Stimulated activated CD4-positive, alpha-beta T cell treated with anti-CD3 and anti-CD28 coated beads, Interleukin-2, amount 100 ng/mL, for 4 hours (primary cell): ENCODE data around the gene KHDC3L.

Source experiments
- DNase-seq: peaks from one replicate; pipeline ENCODE4 v3.0.0-alpha.2; 2020; ENCODE audit warnings: low read depth

The KHDC3L gene, protein sequence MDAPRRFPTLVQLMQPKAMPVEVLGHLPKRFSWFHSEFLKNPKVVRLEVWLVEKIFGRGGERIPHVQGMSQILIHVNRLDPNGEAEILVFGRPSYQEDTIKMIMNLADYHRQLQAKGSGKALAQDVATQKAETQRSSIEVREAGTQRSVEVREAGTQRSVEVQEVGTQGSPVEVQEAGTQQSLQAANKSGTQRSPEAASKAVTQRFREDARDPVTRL

DNA sequence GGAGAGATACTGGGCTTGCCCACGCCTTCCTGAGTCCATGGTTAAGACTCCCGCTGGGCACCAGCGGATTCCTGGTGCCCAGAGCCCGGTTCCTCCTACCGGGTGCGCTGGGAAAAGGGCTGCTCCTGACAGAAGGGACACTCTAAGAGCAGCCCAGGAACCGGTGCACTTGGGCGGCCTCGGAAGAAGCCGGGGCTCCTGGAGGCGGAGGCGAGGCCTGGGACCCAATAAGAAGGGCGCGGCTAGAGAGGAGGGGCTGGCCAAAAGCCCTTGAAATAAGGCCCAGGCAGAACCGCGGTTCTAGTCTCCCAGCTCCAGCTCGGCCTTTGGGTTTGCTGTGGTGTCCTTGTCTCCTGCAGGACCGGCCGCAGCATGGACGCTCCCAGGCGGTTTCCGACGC, at the start of gene KHDC3L:
TSS of gene KHDC3L (plus strand) at position 301 of the 400 bp plus-strand sequence. CDS start at position 373, 72 bp downstream.
- no peak for DNase-seq

DNA sequence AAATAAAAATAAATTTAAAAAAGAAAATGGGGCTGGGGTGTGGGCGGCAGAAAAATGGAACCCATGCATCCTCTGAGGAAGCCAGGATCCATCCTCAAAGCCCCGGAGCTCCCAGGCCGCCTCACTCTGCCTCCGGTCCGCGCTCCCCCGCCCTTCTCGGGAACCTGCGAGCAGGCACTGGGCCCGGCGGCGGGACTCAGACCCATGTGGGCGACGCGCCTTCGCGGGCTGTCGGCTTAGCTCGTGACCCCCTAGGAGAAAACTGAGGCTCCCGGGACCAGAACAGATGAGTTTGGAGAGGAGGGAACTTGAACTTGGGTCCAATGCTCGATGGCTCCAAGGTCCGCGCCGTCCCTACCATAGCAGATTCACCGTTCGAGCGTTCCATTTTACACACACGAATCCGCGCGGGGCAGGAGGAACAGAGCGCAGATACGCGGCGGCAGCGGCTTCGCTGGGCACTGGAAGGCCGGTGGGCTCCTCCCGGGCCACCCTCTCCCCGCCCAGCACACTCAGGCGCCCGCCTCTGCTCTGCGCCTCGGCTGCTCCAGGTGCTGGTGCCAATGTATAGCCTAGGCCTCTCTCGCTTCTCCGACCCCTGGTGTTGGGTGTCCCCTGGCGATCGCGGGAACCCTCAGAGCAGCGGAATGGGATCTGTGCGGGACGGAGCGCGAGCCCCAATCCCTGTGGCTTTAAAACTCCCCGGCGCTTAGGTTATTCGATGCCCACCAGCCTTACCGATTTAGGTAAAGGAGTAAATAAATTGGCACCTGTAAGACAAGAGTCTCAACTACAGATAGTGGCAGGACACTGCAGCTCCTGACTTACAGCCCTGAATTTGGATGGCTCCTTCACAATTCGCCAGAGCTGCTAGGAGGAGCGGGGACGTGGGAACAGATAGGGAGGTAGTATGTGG, 47.6 kb upstream of the KHDC3L start:
- DNase-seq: no peak

DNA sequence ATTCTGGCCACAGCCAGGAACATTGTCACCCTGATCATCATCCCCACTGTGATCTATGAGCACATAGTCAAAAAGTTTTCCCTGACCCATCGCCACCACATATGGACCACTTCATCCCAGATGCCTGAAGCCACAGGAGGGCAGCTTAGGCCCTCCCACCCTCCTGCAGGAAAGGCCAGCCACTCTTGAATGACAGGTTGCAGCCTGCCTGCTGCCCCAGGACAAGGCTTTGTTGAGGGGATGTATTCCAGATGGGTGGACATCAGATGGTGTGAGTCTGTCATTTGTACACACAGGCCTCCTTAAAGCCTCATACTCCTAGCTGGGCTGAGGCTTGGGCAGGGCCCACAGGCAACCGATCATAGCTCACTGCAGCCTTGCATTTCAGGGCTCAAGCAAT, 39.1 kb upstream of the KHDC3L start:
- DNase-seq: no peak

DNA sequence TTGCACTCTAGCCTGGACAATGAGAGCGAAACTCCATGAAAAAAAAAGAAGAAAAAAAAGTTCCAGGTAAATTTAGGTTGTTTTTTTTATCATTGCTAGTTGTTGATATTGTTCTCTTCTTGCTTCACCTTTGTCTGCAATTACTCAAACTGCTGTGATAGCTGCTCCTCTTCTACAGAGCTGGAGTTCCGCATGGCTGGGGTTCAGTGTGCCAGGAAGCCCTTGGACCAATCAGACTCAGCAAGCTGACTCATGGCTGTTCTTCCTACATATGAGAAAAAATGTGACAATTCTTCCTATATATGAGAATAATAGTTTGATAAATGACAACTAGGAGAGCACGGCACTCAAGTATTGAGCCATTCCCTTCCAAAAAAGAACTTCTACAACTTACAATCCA, 36.8 kb upstream of the KHDC3L start:
- no peak for DNase-seq

DNA sequence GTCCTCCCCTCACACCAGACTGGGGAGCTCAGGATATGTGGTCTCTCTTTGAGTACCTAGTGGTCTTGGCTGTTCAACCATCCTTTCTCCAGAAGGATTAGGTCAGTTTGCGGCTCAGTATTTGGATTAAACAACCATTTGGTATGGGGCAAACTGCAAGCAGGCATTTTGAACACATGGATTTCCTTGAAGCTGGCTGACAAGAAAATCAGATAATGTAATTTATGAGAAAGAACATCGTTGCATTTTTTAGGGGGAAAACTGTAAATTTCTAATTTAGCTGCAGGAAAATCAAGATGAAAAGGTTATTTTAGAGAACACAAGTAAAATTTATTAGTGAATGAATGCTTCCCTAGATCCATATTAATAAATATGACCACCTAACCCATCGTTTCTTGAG, 33.7 kb upstream of the KHDC3L start:
- no peak for DNase-seq

DNA sequence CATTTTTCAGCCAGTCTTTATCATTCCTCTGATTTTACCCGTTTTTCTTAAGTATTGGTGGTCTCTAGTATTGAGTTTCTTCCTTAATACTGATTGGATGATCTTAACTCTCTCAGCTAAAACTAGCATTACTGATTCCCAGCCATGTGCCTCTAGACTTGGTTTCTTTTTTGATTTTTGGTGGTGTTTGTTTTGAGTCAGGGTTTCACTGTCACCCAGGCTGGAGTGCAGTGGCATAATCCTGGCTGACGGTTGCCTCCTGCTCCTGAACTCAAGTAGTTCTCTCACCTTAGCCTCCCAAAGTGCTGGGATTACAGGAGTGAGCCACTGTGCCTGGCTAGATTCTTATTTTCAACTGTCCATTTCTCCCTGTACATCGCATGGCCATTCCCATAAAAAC, 33.3 kb upstream of the KHDC3L start:
- DNase-seq: no peak

DNA sequence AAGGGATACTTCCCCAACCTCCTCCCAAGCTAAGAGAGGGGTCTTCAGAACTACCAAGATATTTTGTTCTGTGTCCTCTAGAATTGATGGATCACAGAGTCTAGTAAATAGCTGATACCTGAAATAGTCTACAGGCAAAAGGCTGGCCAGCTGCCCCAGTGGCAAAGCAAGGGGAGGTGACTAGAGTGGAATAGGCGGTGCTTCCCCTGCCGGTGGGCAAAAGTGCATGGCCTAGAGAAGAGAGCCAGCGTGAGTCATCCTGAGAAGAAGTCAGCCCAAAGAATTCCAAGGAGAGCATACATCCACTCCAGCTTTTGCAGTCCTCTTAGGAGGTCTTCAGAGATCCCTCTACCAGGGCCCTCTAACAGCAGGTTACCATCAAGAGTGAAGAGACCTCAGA, 23.1 kb upstream of the KHDC3L start:
- DNase-seq: no peak

DNA sequence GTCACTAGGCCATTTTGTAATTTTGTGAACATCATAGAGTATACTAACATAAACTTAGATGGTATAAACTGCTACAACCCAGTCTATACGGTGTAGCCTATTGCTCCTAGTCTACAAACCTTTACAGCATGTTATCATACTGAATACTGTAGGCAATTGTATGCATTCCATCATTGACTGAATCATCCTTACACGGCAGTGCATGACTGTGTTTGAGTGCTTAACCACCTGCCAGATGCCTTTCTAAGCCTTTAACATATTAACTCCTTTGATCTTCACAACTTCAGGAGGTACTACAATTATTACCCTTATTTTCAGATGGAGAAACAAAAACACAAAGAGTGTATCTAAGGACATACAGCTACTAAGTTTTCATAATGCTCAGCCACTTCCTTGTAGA, 22.4 kb upstream of the KHDC3L start:
- no peak for DNase-seq

DNA sequence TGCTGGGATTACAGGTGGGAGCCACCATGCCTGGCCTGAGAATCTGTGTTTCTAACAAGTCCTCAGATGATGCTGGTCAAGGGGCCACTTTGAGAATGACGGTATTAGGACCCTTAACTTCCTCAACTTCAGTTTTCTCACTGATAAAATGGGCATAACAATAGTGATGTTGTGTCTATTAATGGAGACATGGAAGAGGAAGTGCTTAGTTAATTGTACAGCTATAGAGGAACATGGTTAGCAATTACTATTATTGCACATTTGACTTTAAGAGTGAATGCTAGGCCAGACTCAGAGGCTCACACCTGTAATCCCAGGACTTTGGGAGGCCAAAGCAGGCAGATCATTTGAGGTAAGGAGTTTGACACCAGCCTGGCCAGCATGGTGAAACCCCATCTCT, 21.1 kb upstream of the KHDC3L start:
- DNase-seq: no peak

DNA sequence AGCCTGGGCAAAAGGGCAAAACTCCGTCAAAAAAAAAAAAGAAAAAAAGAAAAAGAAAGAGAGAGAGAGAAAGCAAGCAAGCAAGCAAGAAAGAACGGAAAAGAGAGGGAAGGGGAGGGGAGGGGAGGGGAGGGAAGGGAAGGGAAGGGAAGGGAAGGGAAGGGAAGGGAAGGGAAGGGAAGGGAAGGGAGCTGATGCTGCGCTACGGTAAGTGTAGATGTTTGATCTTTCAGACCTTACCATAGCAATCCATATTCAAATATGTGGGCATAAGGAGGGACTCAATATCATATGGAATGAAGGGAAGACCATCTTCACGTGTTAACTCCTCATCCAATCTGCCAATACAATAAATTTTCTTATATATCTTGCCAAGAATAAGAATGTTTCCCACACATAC, 20.3 kb upstream of the KHDC3L start:
- DNase-seq: no peak

DNA sequence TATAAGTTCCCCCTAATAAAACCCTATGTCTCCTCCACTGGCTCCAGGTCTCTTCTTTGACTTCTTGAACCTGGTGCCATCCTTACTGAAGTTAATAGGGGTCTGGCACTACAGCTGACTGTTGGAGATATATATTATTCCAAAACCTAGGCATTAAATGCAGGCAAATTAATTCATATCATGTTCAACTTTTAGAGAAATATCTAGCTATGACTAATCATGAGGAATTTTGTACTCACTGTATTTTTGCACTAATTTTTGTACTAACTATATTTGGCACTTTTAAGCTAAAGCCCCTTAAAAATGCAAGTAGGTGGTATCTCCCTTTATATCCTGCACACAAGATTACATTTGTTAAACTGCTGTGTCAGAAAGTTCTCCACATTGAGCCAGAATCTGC, 19.3 kb upstream of the KHDC3L start:
- no peak for DNase-seq

DNA sequence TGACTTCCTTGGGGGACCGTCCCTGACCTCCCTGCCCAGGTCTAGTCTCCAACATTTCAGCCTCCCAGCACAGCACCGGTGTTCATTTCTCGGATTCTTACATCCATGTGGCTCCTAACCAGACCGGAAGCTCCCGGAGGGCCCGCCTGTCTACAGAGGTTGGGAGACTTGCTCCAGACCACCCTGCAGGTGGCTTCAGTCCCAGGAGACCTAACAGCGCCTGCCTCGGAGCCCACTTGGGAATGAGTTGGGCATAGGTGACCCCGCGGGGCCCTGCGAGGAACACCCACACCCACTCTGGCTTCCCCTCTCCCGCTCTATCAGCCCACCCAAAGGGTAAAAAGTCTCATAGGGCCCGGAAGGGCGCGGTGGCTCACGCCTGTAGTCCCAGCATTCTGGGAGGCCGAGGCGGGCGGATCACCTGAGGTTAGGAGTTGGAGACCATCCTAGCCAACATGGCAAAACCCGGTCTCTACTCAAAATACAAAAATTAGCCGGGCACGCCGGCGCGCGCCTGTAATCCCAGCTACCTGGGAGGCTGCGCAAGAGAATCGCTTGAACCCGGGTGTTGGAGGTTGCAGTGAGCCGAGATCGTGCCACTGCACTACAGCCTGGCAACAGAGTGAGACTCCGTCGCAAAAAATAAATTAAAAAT, 13.8 kb upstream of the KHDC3L start:
- DNase-seq: no peak

DNA sequence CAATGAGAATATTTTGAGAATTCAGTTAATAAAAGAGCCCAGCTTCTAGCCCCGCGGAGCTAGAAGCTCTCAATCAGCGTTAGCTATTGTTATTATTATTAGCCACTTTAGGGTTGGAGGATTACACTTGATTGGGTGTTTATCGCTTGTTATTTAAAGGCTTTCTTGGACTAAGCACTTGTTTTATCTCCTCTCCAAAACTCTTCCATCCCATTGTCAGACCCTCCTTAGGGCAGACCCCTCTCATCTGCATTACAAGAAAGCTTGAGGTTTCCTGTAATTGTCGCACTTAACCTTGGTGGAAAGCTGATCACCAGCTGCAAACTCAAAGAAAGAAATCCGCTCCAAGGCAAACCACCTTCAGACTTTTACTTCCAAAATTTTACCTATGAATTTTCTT, 13.1 kb upstream of the KHDC3L start:
- DNase-seq: no peak

DNA sequence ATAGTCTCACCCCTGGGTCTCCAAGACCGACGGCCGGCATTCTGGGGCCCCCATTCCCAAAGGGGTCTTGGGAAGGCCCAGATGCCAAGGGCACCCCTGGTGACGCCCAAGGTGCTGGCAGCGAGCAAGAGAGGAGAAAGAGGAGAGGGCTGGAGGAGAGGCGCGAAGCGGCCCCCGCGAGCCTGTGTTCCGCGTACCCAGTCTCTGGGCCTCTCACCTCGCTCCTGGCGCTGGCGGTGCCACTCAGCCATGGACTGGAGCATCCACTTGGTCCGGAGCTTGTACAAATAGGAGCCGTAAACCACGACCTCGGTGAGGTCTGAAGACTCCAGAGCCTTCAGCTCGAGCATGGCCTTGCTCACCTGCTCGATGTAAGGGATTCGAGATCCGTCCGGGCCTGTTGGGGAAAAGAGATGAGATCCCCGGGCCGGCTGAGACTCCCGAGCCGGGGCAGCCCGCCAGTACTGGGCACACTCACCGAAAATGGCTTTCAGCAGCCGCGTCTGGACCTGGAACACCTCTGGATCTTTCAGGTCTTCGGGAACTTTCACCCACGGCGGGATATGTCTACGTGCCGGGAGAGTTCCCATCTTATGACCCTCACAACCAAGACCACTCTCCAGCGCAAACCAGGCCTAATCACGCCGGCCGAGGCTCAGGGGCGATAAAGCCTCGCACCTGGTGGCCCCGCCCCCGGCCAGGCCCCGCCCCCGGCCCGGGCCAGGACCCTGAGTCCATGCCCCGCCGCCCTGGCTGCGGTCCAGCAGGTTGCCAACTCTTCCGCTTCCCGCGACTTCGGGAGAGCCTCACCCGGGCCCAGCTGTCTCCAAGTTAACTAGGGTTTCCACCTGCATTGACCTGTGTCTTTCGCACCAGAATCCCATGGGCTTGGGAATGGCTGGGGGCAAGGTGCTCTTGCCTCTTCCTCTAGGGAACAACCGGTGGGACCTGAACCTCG, 8.5 kb upstream of the KHDC3L start, which contains the start of gene DPPA5:
TSS of gene DPPA5 (minus strand) at position 641 of the 958 bp plus-strand sequence. CDS start at position 590, 51 bp downstream.
- no peak for DNase-seq

DNA sequence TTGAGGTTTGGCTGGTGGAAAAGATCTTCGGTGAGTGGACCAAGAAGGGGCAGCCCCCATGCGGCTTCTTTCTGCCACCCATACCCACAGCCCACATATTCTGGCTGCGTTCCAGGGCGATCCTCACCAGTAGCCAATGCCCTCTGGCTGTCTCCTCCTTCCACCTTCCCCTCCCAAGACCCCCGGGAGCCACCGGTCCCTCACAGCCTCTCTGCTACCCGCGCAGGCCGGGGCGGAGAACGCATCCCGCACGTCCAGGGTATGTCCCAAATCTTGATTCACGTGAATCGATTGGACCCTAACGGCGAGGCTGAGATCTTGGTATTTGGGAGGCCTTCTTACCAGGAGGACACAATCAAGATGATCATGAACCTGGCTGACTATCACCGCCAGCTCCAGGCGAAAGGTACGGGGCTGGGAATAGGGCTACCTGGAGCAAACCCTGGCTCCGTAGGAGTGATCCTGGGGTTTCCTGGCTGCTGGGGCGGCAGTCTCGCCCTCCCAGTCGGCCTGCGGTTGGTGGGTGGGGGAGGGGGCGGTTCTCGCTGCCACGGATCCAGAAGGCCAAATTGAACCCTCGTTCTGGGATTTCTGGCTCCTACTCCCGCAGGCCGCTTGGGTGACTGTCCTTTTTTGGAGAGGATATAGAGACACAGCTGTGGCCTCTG, 545 bp downstream of the KHDC3L start:
- DNase-seq: no peak

DNA sequence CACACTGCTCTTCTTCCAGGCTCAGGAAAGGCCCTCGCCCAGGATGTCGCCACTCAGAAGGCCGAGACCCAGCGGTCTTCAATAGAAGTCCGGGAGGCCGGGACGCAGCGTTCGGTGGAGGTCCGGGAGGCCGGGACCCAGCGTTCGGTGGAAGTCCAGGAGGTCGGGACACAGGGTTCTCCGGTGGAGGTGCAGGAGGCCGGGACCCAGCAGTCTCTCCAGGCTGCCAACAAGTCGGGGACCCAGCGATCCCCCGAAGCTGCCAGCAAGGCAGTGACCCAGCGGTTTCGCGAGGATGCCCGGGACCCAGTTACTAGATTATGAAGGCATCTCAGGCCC, 1.0 kb downstream of the KHDC3L start:
- DNase-seq: no peak

DNA sequence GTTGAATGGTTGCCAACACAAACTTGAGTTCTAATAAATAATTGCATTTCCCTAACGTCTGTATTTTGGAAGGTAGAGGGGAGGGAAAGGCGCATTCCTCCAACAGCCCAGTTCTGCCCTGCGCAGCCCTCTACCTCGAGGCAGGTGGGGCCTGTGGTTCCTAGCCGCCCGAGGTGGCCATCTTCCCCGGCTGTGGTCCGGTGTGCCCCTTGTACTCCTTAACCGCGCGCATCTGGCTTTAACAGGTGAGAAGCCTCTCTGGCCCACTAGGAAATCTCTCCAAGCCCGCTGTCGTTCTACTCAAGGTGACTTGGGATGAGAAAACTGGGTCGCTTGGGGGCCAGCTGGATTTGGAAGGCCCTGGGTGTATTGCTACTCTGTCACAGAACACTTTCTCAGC, 1.7 kb downstream of the KHDC3L start:
- DNase-seq: no peak

DNA sequence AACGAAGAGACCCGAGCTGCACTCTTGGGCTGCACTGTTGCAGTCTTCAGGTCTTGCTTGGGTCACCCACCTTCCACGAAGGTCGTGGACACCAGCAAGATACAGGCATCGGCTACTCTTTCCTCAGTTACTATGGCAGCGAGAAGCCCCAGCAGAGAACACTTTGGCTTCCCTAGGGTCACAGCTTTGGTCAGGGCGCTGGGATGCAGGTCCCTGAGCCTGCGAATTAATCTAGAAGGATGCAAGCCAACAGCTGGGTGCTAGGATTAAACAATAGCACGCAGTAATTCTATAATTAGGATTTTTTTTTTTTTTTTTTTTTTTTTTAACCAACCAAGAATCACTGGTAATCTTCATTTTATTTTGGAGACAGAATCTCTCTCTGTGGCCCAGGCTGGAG, 2.1 kb downstream of the KHDC3L start:
- DNase-seq: no peak

DNA sequence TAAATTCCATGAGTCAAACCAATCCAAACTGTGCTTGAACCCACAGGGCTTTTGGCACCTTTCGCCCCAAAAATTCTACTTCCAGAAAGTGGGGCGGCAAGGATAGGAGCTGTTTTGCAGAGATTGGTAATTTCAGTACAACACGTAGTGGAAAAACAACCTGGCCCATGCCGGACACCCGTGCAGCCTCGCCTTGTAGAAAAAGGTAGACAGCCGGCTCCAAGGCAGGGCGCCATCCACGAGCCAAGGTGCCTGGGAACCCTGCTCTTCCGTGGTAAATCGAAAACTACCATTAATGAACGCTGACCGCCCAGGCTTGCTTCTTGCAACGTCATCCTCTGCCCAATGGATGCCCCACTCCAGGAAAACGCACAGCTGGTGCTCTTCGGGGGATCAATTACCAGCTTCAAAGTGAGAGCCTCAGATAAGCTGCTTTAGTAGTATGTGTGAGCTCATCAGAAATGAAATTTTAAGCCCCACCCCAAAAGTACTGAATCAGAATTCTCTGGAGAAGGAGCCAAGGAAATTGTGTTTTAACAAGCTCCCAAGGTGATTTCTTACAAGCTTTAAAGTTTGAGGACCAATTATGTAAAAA, 5.4 kb downstream of the KHDC3L start:
- DNase-seq: no peak

DNA sequence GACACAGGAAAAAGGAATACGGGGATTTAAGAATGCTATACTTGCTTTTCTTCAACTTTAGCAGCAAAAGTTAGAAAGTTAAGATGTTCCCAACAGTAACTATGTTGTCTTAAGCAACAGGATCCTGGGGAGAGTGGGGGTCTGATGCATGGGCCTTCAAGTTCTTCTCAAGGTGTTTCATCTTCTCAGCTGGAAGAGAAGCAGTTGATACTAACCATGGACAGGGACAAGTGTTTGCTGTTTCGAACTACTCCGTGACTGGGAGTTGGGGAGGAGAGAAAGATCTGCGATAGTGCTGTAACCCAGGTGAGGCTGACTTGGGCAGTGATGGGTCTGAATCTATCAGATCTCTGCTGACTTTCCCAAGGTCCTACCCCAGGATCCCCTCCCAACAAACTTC, 6.2 kb downstream of the KHDC3L start:
- DNase-seq: no peak

DNA sequence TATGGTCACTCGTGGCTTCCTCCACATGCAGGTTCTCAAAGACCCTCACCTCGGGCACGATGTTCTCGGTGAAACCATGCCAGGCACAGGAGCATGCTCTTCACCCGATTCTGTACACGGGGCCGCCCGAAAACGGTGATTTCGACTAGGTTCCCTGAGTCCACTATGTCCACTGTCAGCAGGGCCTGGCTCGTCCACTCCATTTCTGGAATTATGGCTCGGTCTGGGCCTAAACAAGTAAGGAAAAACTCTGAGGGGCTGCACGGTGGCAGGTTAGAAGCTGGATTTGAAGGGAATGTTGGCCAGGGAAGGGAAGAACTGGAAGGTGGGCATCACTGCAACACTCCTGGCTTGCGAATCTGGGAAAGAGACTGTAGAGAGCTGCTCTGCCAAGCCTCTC, 6.7 kb downstream of the KHDC3L start:
- no peak for DNase-seq
